Activated CD8-positive, alpha-beta memory T cell treated with anti-CD3 and anti-CD28 coated beads, Interleukin-2, amount 10 ng/mL, durations not matched to agents 7 days and 5 days (primary cell): Measurements from ENCODE around the gene CFI. TPM values are rescaled to one million over a fixed set of nuclear protein-coding genes. Genes with fewer than 3 reads are reported as not detected.
A peak's percentile ranks its signal among the peaks of the same experiment; 100 is the strongest.
"Not testable (repeated sequence)": the region's sequence is repeated elsewhere in the genome, so short reads cannot be mapped to it uniquely, and the experiment has no call there.

Experiments
- ATAC-seq: fragments of 150-1000 bp; cut with Tn5 transposase; one replicate; pipeline ENCODE4 v1.10.0; 2021; ENCODE audit warnings: moderate library complexity
- CTCF ChIA-PET: fragments of 350-600 bp; sonication (Branson Sonifier 250); formaldehyde crosslinking; loops from one replicate; lab custom pipeline; 2021; ENCODE audit warnings: antibody characterized with exemption; lab: Charles Lee
- DNase-seq: peaks from one replicate; pipeline ENCODE4 v3.0.0-alpha.2; 2020
- H3K27ac Mint-ChIP-seq: one replicate; pipeline ENCODE4 v1.8.0; 2021; ENCODE audit warnings: mild to moderate bottlenecking, mixed read lengths
- H3K27me3 Mint-ChIP-seq: one replicate; pipeline ENCODE4 v1.8.0; 2021; ENCODE audit warnings: mixed read lengths
- H3K36me3 Mint-ChIP-seq: one replicate; pipeline ENCODE4 v1.8.0; 2021; ENCODE audit warnings: mild to moderate bottlenecking, mixed read lengths
- H3K4me1 Mint-ChIP-seq: one replicate; pipeline ENCODE4 v1.8.0; 2021; ENCODE audit warnings: mixed read lengths
- H3K4me3 Mint-ChIP-seq: one replicate; pipeline ENCODE4 v1.8.0; 2021; ENCODE audit warnings: mild to moderate bottlenecking, moderate library complexity, mixed read lengths
- H3K9me3 Mint-ChIP-seq: one replicate; pipeline ENCODE4 v1.8.0; 2022; ENCODE audit warnings: low read depth, mixed read lengths
- total RNA-seq, 2 experiments: library from RNA; stranded (reverse); gene quantifications; one replicate each; pipeline ENCODE4 v1.2.3, GENCODE V29; 2021

The CFI gene
- total RNA-seq, 2 experiments from 2014 or later, result 0.26 TPM; not detected in 1

- CTCF ChIA-PET, result interaction anchor here (1.6 to 4.2 kb wide), 3 partner anchors 10 to 383 kb away, joined by 9 to 17 read pairs (median 10); partner anchors contain the start of genes RRH and SEC24B
- Mint-ChIP-seq H3K4me3 (peak overlapping the region; percentile 95), H3K4me1 (peaks cover 60% of the 10 kb centered on the region), H3K9me3 (no peaks in the 10 kb centered on the region), H3K27ac (peak overlapping the region; percentile 98), H3K36me3 (peaks cover 39% of the 10 kb centered on the region), H3K27me3 (no peaks in the 10 kb centered on the region)
- peak; percentile 75 for DNase-seq
- ATAC-seq, result peak; percentile 8
These were observed 14.3 kb upstream of the CFI start for GRCh38 chr4:109816082-109816442.

- Mint-ChIP-seq H3K4me3 (peak within 1 kb of the TSS; percentile 95), H3K27ac (peak within 1 kb of the TSS; percentile 98), H3K27me3 (no peaks in the 10 kb centered on the region), H3K9me3 (no peaks in the 10 kb centered on the region), H3K4me1 (peaks cover 58% of the 10 kb centered on the region), H3K36me3 (peaks cover 36% of the 10 kb centered on the region)
- peak; percentile 94 for ATAC-seq
- peak; percentile 96 for DNase-seq
- CTCF ChIA-PET, result interaction anchor here (0.7 to 4.2 kb wide), 5 partner anchors 11 to 382 kb away, joined by 3 to 17 read pairs (median 7); partner anchors contain the start of genes MCUB, RRH and SEC24B
These were observed 13.6 kb upstream of the CFI start, which contains the start of gene GAR1 for GRCh38 chr4:109815151-109816081. Gene GAR1 (plus strand): TSS chr4:109815762. CDS start chr4:109816165, 403 bp downstream.

- Mint-ChIP-seq H3K36me3 (peaks cover 6% of the 10 kb centered on the region), H3K27ac (peak overlapping the region; percentile 32), H3K4me1 (peaks cover 31% of the 10 kb centered on the region), H3K27me3 (peaks cover 3% of the 10 kb centered on the region), H3K4me3 (no peak overlapping the region), H3K9me3 (no peaks in the 10 kb centered on the region)
- CTCF ChIA-PET, result interaction anchor here (1.4 kb wide), 1 partner anchor 378 kb away, joined by 4 read pairs; the partner anchor contains the start of gene SEC24B
- DNase-seq (no peak), ATAC-seq (no peak)
These were observed 9.9 kb upstream of the CFI start for GRCh38 chr4:109811707-109812106.

GRCh38 chr4:109810552-109811387 lies 9.0 kb upstream of the CFI start:
- no peaks in the 10 kb centered on the region for H3K9me3 Mint-ChIP-seq
- DNase-seq (no peak), ATAC-seq (no peak)
- peaks cover 2% of the 10 kb centered on the region for H3K36me3 Mint-ChIP-seq
- peaks cover 3% of the 10 kb centered on the region for H3K27me3 Mint-ChIP-seq
- no peak overlapping the region for H3K27ac Mint-ChIP-seq
- H3K4me1 Mint-ChIP-seq, result peaks cover 22% of the 10 kb centered on the region
- CTCF ChIA-PET, result interaction anchor here (1.4 kb wide), 1 partner anchor 378 kb away, joined by 4 read pairs; the partner anchor contains the start of gene SEC24B
- H3K4me3 Mint-ChIP-seq, result no peak overlapping the region

GRCh38 chr4:109809655-109810054 lies 7.9 kb upstream of the CFI start:
- CTCF ChIA-PET, result no interaction called here
- ATAC-seq, result no peak
- no peak overlapping the region for H3K4me3 Mint-ChIP-seq
- DNase-seq, result no peak
- no peaks in the 10 kb centered on the region for H3K9me3 Mint-ChIP-seq
- peaks cover 3% of the 10 kb centered on the region for H3K27me3 Mint-ChIP-seq
- no peaks in the 10 kb centered on the region for H3K36me3 Mint-ChIP-seq
- peaks cover 19% of the 10 kb centered on the region for H3K4me1 Mint-ChIP-seq
- H3K27ac Mint-ChIP-seq, result no peak overlapping the region

GRCh38 chr4:109803924-109804571 lies 2.2 kb upstream of the CFI start:
- CTCF ChIA-PET, result interaction anchor here (0.6 to 1.2 kb wide), 5 partner anchors 19 to 385 kb away, joined by 3 to 4 read pairs (median 3); partner anchors contain the start of gene SEC24B
- DNase-seq, result no peak
- no peak overlapping the region for H3K27ac Mint-ChIP-seq
- no peaks in the 10 kb centered on the region for H3K36me3 Mint-ChIP-seq
- H3K4me3 Mint-ChIP-seq, result no peak overlapping the region
- peaks cover 3% of the 10 kb centered on the region for H3K27me3 Mint-ChIP-seq
- H3K4me1 Mint-ChIP-seq, result no peaks in the 10 kb centered on the region
- H3K9me3 Mint-ChIP-seq, result no peaks in the 10 kb centered on the region
- ATAC-seq, result peak; percentile 67

- CTCF ChIA-PET, result no interaction called here
- H3K36me3 Mint-ChIP-seq, result no peaks in the 10 kb centered on the region
These were observed 555 bp downstream of the CFI start for GRCh38 chr4:109801099-109801789.

GRCh38 chr4:109798866-109799265 lies 2.9 kb downstream of the CFI start:
- peaks cover 14% of the 10 kb centered on the region for H3K27me3 Mint-ChIP-seq
- H3K36me3 Mint-ChIP-seq, result peaks cover 6% of the 10 kb centered on the region
- DNase-seq, result no peak
- CTCF ChIA-PET, result interaction anchor here (0.9 kb wide), 1 partner anchor 27 kb away, joined by 3 read pairs; no protein-coding TSS in a partner anchor
- H3K27ac Mint-ChIP-seq, result no peak overlapping the region
- no peak overlapping the region for H3K4me3 Mint-ChIP-seq
- no peaks in the 10 kb centered on the region for H3K4me1 Mint-ChIP-seq
- ATAC-seq, result no peak
- H3K9me3 Mint-ChIP-seq, result peaks cover 2% of the 10 kb centered on the region

More at GRCh38 chr4:109801099-109801789, 555 bp downstream of the CFI start:
- DNase-seq (no peak), ATAC-seq (no peak)
- no peaks in the 10 kb centered on the region for H3K9me3 Mint-ChIP-seq
- H3K4me3 Mint-ChIP-seq, result no peak overlapping the region
- peaks cover 7% of the 10 kb centered on the region for H3K27me3 Mint-ChIP-seq
- no peaks in the 10 kb centered on the region for H3K4me1 Mint-ChIP-seq
- no peak overlapping the region for H3K27ac Mint-ChIP-seq

- Mint-ChIP-seq H3K27me3 (peaks cover 20% of the 10 kb centered on the region), H3K27ac (no peak overlapping the region), H3K4me1 (no peaks in the 10 kb centered on the region), H3K36me3 (peaks cover 6% of the 10 kb centered on the region), H3K4me3 (no peak overlapping the region), H3K9me3 (peaks cover 2% of the 10 kb centered on the region)
- CTCF ChIA-PET, result no interaction called here
- no peak for DNase-seq
- ATAC-seq, result no peak
These were observed 6.7 kb downstream of the CFI start for GRCh38 chr4:109795059-109795458.

- H3K27ac Mint-ChIP-seq, result no peak overlapping the region
- DNase-seq (no peak), ATAC-seq (no peak)
- H3K9me3 Mint-ChIP-seq, result peaks cover 7% of the 10 kb centered on the region
- H3K4me1 Mint-ChIP-seq, result no peaks in the 10 kb centered on the region
- no peak overlapping the region for H3K4me3 Mint-ChIP-seq
- CTCF ChIA-PET, result no interaction called here
- peaks cover 2% of the 10 kb centered on the region for H3K36me3 Mint-ChIP-seq
- H3K27me3 Mint-ChIP-seq, result peaks cover 10% of the 10 kb centered on the region
These were observed 14.0 kb downstream of the CFI start for GRCh38 chr4:109787807-109788206.

- no peak for ATAC-seq
- DNase-seq, result no peak
- no peaks in the 10 kb centered on the region for H3K4me1 Mint-ChIP-seq
- CTCF ChIA-PET, result no interaction called here
- H3K9me3 Mint-ChIP-seq, result peaks cover 7% of the 10 kb centered on the region
- H3K27me3 Mint-ChIP-seq, result peaks cover 10% of the 10 kb centered on the region
- H3K27ac Mint-ChIP-seq, result no peak overlapping the region
- H3K4me3 Mint-ChIP-seq, result no peak overlapping the region
- H3K36me3 Mint-ChIP-seq, result peaks cover 2% of the 10 kb centered on the region
These were observed 15.0 kb downstream of the CFI start for GRCh38 chr4:109786846-109787245.

GRCh38 chr4:109782092-109782491 lies 19.7 kb downstream of the CFI start:
- H3K27ac Mint-ChIP-seq, H3K27me3 Mint-ChIP-seq, ATAC-seq, H3K4me3 Mint-ChIP-seq, CTCF ChIA-PET, DNase-seq, H3K4me1 Mint-ChIP-seq, H3K9me3 Mint-ChIP-seq, H3K36me3 Mint-ChIP-seq: not testable (repeated sequence)
